ENCODE measurements around the gene LHFPL2.

The LHFPL2 gene

DNA sequence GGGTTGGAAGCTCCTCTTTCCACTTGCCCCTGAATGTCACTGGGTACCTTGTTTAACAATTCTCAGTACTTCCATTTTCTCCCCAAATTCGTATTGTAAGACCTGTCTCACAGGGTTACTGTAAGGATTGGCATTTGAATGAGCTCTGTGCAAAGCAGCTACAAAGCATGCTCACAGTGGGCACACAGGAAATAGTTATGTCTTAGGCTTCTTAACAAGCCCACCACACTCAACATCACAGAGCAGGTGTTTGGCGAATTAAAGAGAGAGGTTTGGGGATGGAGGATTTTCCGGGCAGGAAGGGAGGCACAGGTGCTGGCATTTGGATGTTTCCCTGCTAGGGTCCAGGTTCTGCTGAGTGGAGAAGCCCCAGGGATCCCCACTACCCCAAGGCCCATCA, 17.0 kb upstream of the LHFPL2 start:
- DNase-seq, result no peak

DNA sequence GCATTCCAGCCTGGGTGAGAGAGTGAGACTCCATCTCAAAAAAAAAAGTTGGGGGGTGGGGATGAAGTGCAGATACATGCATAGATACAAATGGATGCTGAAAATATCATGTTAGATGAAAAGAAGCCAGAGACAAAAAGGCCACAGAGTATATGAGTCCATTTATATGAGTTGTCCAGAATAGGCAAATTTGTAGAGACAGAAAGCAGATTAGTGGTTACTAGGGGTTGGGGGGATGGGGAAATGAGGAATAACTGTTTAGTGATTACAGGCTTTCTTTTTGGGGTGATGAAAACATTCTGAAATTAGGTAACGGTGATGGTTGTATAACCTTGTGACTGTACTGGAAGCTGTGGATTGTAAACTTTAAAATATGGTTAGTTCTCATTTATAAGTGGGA, 13.8 kb upstream of the LHFPL2 start:
- no peak for DNase-seq

GRCh38 chr5:78661691-78662090, 13.1 kb upstream of the LHFPL2 start:
- DNase-seq, result no peak

- DNase-seq, result no peak
Measured at GRCh38 chr5:78661044-78661443, 12.5 kb upstream of the LHFPL2 start.

DNA sequence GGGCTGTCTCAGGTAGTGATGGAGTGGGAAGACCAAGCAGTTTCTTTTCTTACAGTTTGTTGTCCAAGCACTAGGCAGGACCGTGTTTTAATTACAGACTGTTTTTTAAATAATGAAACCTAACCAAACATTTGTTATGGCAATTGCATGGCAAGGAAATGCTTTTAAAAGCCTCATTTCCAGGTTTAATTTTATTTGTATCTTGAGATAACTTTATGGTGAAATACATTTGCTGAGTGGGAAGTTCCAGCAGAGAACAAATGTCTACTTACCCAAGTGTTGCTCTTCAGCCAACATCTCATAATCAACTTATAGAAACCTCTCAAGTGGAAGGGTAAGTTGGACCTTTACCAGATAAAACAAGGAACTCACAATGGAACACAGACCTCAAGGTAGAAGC, 11.8 kb upstream of the LHFPL2 start:
- DNase-seq, result no peak

DNA sequence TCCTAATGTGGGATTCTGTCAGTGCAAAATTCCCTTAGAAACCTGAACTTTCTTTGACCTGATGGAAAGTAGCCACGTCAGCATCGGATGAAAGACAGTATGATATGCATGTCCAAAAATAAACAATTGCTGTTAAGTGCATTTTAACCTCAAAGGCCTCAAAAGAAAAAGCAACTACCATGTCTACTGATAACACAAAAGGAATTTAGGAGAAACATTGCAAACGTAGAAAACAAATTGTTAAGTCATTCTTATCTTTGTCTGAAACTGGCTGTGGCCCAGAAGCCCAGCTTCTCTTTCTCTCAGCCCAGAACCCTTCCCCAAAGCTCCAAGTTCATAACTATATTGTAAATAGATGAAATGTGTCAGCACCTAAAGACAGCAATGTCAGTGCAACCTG, 11.1 kb upstream of the LHFPL2 start:
- no peak for DNase-seq

- DNase-seq, result no peak
Measured at GRCh38 chr5:78659114-78659513, 10.5 kb upstream of the LHFPL2 start.

DNA sequence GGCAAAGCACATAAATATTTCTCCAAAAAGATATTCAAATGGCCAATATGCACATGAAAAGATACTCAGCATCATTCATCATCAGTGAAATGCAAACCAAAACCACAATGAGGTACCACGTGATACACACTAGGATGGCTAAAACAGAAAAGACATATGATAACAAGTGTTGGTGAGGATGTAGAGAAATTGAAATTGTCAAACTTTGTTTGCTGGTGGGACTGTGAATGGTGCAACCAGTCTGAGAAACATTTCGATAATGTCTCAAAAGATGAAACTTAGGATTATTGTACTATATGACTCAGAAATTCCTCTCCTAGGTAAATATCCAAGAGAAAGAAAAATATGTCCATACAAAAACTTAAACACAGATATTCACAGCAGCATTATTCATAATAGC, 8.6 kb upstream of the LHFPL2 start:
- DNase-seq, result no peak

DNA sequence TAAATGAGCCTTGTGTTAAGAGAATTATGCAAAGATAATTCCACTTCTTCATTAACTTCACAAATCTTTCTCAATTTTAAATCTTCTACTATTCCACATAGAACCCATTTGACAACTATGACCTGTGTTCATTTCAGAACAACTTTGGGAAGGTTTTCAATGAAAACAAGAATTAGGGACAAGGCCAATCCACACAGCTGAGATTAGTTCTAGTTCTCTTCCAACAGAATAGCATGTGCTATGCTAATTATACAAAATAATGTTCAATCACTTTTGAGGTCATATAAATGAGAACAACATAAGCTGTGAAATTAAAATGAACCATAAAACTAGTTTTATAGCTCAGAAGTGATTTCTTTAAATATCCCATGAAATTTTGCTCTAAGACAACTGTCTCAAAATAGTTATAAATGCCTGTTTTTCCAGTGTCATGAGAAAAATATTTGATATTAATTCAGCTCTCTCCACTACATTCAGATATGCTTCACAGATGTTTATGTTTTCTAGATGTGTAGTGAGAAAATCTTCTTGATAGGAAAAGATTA, 7.2 kb upstream of the LHFPL2 start:
- DNase-seq, result no peak

GRCh38 chr5:78654386-78654785, 5.8 kb upstream of the LHFPL2 start:
- DNase-seq, result no peak

- DNase-seq, result no peak
Measured at GRCh38 chr5:78653681-78654366, 5.3 kb upstream of the LHFPL2 start.

GRCh38 chr5:78653031-78653430, 4.5 kb upstream of the LHFPL2 start:
- DNase-seq, result no peak

- DNase-seq, result no peak
Measured at GRCh38 chr5:78651468-78651867, 2.9 kb upstream of the LHFPL2 start.

- no peak for DNase-seq
Measured at GRCh38 chr5:78650531-78650930, 2.0 kb upstream of the LHFPL2 start.

DNA sequence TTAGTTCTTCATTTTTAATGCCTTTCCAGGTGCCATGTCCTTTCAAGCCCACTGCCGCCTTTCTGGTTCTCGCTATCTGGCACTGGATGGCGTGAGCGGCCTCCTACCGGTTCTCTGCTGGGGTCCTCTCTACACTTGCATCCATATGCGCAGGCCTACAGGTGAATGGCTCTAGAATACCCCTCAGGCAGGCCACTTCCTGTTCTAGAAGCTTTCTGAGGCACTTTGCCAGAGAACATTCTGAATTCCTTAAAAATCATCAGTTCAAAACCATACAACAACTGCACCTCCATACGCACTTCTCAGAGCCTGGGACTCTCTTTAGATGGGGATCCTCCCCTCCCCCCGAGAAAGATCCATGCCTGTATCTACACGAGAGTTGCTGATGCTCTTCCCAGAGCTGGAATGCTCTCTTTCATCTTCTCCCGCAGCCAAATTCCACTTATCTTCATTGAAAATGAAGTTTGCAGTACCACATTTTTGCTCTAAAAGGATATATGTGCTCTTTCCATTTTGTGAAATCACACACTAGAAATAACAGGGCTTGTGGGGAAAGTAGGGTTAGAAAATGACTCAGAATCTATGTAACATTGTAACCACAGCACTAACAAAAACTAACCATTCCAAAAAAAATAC, 1.4 kb upstream of the LHFPL2 start:
- DNase-seq, result no peak

DNA sequence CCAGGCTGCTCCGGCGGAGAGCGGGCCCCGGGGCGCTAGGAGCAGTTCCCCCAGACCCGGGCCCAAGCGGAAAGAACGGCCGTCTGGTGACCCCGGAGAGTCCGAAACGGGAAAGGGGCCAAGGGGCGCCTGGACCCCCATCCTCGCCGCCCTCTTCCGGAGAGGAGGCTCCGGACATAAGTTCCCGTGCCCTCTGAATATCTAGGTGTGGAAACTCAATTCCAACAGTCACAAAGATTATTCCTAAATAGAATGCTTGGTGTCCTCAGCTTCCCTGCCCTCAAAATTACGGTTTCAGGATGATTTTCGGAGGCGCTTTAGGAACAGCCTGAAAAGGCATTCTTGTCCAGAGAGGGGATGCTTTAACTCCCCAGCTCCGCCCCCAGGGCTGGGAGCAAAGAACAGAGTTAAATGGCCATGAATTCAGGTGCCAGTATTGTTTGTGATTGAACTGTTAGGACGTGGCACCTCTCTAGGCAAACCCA, 681 bp upstream of the LHFPL2 start:
- DNase-seq, result no peak

DNA sequence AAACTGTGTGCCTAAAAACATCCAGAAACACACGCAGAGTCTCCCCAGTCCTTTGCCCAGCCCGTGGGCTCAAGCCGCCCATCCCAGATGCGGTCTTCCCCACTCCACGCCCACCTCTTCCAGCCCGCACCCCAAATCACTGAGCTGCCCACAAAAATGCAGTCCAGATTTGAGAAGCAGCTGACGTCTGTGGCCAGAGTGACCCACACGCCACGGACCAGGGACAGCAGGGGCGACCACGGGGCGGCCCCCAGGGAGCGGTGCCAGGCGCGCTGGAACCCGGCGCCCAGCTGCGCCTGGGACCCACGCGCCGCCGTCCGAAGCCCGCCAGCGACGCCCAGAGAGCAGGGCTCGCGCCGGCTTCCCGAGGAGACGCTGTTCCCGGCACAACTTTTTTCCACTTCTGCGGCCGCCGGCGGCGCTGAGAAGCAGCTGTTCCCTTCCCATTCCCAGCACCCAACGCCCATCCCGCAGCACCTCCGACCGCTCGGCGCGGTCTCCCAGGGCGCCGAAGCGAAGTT, 674 bp downstream of the LHFPL2 start:
- DNase-seq, result no peak

DNA sequence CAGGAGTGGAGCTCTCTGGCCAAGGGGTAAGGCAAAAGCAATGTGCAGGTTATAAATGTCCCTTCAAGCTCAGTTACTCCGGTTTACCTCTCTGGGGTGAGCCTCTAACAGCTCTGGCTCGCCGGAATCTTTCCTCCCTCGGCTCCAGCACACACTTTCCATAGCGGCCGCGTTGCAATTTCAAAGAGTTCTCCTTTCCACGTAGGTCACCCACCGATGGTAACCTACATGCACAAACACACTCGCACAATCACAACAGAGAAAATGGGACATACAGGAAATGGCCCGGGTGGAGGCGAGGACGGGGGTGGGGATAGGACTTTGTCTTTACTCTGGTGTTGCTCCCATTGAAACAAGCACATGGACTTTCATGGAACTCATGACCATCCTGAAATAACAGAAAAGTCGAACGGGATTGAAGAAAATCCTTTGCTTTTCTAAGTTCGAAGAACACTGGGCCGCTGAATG, 1.2 kb downstream of the LHFPL2 start:
- DNase-seq, result peak; percentile 59

DNA sequence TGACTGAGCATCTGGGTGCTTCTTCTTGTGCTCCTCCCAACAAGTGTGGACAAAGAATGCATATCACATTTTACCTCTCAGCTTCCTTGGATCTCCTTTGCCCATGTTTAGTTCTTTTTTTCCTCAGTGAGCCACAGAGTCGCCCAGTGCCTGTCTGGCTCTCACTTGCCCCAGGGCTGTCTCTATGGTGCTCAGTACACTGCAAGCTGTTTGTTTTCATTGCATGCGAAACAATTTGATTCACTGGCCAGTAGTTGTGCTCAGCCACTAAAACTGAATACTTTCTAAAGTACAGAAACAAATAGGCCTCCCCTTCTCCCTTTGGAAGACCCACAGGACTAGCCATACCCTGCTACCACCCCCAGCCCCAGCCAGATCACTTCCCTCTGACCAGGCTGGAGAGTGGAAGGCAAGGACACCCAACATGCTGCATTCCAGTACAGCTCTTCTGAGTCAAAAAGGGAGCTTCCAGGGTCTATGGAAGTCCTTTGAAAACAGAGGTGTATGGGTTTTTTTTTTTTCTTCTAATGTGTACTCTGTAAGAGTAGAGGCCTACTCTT, 3.8 kb downstream of the LHFPL2 start:
- no peak for DNase-seq

DNA sequence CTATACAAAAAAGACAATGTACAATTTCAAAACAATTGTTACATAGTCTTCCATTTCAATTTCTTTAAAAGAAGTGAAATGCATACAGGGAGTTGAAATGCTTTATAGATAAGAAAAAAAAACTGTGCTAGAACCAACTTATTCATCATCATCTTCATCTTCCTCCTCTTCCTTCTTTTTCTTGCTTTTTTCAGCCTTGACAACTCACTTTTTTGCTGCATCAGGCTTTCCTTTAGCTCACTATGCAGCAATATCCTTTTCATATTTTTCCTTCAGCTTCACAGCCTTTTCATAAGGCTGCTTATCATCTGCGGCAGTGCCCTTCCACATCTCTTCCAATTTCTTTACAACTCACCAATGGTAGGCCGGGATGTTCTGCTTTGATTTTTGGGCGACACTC, 4.4 kb downstream of the LHFPL2 start:
- DNase-seq, result no peak

DNA sequence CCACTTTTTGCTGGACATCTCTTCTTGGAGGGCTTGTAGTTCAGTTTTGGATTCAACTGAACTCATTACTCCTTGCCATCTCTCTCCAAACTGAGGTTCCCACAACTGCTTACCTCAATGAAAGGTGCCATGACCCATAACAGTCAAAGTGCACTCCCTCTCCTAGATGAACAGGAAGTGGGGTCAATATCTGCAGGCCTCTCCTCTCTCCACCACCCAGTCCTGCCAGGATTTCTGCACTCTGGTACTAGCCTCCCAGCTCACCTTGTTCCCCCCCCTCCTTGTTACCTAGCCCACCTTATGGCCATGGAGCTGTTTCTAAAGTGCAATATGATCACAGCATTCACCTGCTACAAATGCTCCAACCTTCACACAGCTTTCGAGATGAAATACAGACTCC, 5.9 kb downstream of the LHFPL2 start:
- no peak for DNase-seq

DNA sequence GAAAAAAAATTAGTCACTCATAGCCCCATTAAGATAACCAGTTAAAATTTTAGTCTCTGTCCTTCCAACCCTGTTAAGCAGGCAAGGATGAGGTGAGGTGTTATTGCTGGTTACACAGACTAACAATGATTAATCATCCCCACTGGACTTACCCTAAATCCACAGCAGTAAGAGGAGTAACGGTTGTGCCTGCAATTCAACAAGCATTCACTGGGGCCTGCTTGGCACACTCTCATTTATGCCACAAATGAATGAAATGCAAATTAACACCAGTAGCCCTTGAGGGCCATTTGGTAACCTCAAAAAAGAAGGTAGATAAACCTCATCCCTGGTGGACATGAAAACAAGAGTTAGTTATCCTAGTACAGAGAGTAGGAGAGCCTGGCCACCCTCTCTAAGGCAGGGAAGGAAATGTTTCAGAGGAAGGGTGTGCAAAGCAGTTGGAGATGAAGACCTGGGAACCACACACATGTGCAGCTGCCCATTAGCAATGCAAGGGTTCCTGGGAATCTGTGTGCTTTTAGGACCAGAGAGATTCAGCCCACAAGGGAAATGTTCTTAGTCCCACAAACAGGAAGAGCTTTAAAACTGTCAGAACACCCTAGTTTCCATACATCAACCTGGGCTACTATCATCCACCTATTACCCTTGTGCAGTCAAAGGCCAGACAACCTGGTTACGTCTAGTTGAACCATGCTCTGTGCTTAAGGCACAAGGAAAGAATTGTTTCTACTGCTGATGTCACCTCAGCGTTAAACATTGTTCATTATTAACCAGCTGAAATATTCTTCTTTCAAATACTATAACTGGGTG, 7.7 kb downstream of the LHFPL2 start:
- no peak for DNase-seq

DNA sequence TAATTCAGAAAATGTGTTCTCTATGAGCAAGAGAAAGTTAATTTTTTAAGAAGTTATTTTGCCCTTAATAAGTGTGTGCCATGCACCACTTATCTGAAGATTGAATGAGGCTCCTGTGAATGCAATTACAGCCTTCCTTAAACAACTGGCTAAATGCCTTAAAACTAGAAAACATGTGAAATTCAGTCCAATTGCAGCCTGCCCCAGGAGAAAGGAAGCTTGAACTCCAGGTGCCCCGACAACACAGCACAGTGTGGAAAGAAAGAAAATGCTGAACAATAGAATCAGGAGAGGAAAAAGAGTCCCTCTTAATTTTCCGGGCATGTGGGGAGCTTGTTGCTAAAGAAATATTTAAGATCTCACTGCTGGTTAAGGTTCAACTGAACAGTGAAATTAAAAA, 8.8 kb downstream of the LHFPL2 start:
- no peak for DNase-seq
